SK-N-DZ (cell line): ENCODE results near the gene TRIM66.

Experiments used
- DNase-seq: peaks from one replicate; pipeline ENCODE4 v3.0.0-alpha.2; 2015; ENCODE audit warnings: low spot score

TRIM66 gene

GRCh38 chr11:8612522-8612921 is 69.9 kb downstream of the TRIM66 start:
- no peak for DNase-seq

- peak; percentile 35 for DNase-seq
Measured at GRCh38 chr11:8610532-8611116, 71.8 kb downstream of the TRIM66 start.

- no peak for DNase-seq
Measured at GRCh38 chr11:8608652-8609051, 73.8 kb downstream of the TRIM66 start.

DNA sequence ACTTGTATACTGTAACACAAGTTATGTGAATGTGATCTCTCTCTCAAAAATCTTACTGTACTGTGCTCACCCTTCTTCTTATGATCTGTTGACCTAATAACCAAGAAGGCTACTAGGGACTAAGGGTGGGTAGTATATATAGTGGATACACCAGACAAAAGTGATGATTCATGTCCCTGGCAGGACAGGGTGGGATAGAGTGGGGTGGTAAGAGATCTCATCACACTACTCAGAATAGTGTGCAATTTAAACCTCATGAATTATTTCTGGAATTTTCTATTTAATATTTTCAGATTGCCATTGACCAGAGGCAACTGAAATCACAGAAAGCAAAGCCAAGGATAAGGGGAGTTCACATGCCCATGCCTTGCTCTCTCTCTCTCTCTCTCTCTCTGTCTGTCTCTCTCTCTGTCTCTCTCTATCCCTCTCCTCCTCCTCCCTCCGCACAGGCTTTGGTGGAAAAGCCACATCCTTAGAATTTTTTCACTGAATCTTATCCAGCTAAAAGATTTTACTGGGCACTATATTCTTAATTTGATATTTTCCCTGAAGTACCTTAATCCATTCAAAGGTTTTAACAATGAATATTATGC is 76.4 kb downstream of the TRIM66 start:
- no peak for DNase-seq

GRCh38 chr11:8604078-8604723 is 78.3 kb downstream of the TRIM66 start:
- peak; percentile 62 for DNase-seq

DNA sequence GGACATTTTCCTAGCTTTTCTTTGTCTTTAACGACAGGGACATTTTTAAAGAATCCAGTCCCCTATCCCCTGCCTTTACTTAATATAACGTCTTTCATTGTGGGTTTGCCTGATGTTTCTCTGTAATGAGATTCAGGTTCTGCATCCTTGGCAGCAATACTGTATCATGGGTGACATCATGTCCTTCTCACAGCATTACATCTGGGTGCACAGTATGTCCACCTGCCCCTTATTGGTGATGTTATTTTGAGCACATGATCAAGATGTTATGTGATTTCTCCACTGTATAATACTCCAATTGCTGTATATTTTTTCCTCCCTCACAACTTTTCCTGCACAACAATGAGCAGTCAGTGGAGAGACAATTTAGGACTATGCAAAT is 78.8 kb downstream of the TRIM66 start:
- DNase-seq = no peak

DNA sequence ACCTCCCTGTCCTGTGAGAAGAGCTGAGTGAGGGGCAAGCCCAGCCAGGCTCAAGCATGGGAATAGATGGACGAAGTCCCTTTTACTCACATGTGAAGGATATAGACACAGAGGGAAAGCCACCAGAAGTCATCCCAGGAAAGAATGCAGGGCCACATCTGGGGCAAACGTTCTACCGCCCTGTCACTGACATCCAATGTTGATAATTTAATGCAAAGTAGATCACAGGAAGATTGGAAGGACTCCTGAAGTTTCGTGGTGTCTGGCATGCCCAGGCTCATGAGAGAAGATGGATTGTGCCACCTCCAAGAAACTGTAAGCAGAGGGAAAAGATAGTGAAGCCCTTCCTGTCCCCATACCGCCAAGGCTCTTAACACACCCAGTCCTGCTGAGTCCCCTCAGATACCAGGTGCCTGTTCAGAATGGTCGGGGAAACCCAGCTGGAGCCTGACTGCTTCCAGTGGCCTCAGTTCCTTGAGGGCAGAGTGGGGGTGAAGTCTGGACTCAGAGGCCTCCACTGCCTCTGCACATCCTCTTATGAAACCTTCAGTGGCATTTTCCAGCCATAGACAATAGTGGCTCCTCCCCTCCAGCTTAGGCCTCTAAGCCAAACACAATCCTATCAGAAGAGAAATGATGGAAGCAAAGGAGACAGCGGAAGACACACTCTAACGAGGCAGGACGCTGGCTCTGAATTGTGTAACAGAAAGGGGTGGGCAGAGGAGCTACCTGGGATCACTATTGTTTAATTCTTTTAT is 80.9 kb downstream of the TRIM66 start:
- DNase-seq = peak; percentile 38

GRCh38 chr11:8598506-8598905 is 84.0 kb downstream of the TRIM66 start:
- no peak for DNase-seq

DNA sequence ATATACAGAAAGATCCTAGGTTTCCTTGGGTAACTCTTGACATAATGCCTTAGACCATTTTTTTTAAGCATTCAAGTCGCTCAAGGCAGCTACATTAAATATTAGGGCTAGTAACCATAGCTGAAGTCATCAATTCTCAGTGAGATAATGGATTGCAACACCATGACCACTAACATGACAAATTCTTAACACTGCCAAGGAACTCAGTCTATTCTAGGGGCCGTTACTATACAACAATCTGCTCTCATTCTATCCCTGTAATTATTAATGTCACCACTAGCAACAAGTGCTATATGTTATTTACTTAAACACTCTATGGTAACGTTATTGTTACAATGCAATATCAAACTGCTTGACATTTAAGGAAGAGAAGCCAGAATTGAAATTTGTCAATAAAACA is 85.3 kb downstream of the TRIM66 start:
- no peak for DNase-seq

GRCh38 chr11:8596504-8597046 is 85.9 kb downstream of the TRIM66 start:
- DNase-seq = no peak

GRCh38 chr11:8593935-8594909 is 88.2 kb downstream of the TRIM66 start, which contains the start of gene STK33:
Gene STK33, minus strand, starts transcription at chr11:8594228. Its CDS starts 119,323 bp downstream, at chr11:8474905.
- DNase-seq = peak; percentile 79

GRCh38 chr11:8593455-8593854 is 89.0 kb downstream of the TRIM66 start:
- no peak for DNase-seq

DNA sequence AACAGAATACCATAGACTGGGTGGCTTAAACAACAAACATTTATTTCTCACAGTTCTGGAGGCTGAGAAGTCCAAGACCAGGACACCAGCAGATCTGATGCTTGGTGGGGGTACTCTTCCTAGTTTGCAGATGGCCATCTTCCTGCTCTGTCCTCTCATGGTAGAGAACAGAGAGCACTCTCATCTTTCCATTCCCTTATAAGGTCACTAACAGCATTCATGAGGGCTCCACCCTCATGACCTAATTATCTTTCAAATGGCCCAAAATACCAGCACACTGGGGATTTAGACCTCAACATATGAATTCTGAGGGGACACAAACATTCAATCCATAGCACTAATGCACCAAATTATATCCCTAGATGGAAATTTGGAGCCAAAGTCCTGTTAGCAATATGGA is 94.5 kb downstream of the TRIM66 start:
- no peak for DNase-seq

DNA sequence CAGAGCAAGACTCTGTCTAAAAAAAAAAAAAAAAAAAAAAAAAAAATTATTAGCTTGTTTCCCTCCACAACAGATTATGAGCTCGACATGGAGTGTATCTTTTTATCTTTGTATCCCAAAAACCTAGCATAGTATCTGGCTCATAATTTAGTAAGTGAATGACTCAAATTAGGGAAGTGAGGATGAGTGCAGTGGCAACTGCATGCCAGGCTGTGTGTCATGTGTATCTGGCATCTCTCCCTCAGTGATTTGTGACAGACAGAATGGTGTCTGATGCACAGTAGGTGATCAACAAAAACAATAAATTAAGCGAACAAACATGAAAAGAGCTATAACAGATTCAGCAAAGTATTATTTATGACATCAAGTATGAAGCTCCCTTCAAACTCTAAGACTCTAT is 95.7 kb downstream of the TRIM66 start:
- DNase-seq = no peak

DNA sequence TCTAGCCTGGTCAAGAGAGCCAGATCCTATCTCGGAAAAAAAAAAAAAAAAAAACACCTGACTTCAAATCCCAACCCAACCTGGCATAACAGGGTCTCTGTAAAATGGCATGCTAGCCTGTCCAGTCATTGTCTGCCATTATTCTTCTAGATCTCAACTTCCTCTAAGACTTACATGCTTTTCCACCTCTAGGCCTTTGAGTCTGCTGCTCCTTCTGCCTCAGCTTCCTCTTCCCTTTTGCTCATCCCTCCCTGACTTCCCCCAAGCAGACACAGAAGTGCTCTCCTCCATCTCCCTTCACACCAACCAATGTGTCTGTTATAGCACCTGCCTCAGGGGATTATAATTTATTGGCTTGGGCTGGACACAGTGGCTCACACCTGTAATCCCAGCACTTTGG is 96.3 kb downstream of the TRIM66 start:
- no peak for DNase-seq

DNA sequence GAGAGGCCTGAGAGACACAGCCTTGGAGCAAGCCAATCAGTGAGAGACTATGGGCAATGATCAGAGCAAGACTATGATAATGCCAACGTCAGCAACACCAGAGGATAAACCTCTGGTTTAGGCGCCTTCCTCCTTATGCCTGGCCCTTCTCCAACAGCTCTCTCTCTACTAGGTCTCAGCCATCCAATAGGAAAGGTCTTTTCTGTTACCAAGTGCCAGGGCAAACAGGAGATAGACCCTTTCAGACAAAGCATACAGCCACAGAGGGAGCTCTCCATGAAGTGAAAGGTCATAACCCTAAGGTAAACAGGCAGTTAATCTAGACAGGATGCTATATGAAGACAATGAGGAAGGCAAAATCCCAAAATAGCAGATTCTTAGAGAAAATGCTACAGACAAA is 98.0 kb downstream of the TRIM66 start:
- no peak for DNase-seq

DNA sequence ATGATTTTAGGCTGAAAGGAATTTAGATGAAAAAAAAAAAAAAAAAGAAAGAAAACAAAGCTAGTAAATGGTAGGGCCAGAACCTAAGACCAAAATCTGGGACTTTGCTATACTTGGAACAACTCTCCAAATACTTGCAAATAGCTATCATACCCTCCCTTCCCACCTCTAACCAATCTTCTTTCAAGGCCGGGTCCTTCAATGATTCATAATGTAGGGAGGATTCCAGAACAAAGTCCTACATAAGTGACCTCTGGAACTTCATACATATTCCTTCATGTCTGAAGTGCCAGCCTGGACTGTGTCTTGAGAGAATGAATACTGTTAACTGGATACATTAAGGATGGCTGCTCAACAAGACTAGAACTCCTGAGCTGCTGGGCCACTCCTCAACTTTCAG is 98.4 kb downstream of the TRIM66 start:
- no peak for DNase-seq

GRCh38 chr11:8581300-8581699 is 101.2 kb downstream of the TRIM66 start:
- DNase-seq = no peak

DNA sequence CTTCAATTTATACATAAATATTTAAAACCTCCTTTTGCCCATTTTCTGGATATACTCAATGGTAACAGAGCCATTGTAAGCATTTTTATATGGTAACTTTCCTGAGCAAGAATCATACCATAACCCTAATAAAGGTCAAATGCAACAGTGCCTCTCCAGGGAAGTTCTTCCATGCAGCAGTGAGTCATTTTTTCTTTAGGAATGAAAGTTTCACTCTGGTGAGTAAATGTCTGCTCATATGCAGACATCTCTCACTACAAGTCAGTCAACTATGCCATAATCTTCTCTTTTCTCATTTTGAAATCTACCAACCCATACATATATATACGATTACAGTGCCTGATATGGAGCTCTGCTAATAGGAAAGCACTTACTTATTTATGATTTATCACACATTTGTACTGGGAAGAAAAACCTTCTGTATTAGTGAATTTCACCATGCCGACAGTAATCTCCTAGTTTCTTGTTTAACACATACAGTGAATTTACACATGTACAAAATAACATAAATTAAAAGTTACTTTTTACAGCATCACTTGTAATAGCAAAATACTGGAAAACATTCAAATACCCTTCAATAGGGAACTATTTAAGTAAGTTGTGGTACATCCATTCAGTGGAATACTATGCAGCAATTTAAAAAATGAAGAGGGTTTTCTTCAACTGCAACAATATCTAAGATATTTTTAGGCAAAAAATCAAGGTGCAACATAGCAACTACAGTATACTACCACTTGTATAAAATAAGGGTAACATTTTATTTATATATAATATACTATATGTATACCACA is 104.5 kb downstream of the TRIM66 start:
- DNase-seq = no peak

DNA sequence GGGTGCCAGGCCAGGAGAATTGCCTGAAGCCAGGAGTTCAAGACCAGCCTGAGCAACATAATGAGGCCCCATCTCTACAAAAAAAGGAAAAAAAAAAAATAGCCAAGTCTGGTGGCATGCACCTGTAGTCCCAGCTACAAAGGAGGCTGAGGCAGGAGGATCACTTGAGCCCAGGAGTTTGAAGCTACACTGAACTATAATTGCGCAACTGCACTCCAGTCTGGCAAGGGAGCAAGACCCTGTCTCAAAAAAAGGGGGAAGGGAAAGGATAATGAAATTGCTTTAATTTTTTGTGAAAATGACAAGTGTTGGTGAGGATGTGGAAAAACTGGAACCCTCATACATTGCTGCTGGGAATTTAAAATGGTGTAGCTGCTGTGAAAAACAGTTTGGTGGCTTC is 107.7 kb downstream of the TRIM66 start:
- DNase-seq = no peak
